ENCODE results near the gene KMT2A. TPM values are rescaled to one million over a fixed set of nuclear protein-coding genes. Genes with fewer than 3 reads are reported as not detected.
A peak's percentile ranks its signal among the peaks of the same experiment; 100 is the strongest.

Gene KMT2A
- total and polyA plus RNA-seq, 10 of the 15 experiments (the other 5 are each of a cell fraction or from before 2014, with no cell fraction given), result 6.1 to 56.9 (median 25.4) TPM

DNA sequence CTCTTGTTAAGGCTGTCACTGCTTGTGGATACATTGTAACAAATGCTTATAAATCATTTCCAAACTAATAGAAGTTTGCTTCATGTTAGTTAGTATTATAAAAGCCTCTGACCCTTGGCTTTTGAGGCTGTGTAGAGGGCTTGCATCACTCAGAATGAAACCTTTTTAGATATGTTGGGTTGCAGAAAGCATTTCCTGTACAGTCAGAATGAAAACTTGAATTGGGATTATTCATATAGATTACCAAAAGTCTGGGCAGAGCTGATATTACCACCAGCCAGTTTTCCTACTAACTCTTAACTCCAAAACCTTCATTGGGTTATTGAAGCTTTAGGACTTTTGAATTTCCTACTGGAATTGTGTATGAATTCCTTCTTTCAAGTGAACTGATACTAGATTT, 12.0 kb downstream of the KMT2A start (continued):
- TF ChIP-seq PAX5 (IDR thresholded peaks at IDR 0.05; ENCODE audit: borderline replicate concordance, low read depth, low read length), result peak; percentile 69
- no peak for TF ChIP-seq POLR2AphosphoS5 (IDR thresholded peaks at IDR 0.05; ENCODE audit: low read length)
- TF ChIP-seq, protein P1, sequence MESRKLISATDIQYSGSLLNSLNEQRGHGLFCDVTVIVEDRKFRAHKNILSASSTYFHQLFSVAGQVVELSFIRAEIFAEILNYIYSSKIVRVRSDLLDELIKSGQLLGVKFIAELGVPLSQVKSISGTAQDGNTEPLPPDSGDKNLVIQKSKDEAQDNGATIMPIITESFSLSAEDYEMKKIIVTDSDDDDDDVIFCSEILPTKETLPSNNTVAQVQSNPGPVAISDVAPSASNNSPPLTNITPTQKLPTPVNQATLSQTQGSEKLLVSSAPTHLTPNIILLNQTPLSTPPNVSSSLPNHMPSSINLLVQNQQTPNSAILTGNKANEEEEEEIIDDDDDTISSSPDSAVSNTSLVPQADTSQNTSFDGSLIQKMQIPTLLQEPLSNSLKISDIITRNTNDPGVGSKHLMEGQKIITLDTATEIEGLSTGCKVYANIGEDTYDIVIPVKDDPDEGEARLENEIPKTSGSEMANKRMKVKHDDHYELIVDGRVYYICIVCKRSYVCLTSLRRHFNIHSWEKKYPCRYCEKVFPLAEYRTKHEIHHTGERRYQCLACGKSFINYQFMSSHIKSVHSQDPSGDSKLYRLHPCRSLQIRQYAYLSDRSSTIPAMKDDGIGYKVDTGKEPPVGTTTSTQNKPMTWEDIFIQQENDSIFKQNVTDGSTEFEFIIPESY (IDR thresholded peaks at IDR 0.05), result no peak
- no peak for TF ChIP-seq NFYB (IDR thresholded peaks at IDR 0.05; ENCODE audit: insufficient read depth, low read depth, low read length)
- TF ChIP-seq, protein P2, sequence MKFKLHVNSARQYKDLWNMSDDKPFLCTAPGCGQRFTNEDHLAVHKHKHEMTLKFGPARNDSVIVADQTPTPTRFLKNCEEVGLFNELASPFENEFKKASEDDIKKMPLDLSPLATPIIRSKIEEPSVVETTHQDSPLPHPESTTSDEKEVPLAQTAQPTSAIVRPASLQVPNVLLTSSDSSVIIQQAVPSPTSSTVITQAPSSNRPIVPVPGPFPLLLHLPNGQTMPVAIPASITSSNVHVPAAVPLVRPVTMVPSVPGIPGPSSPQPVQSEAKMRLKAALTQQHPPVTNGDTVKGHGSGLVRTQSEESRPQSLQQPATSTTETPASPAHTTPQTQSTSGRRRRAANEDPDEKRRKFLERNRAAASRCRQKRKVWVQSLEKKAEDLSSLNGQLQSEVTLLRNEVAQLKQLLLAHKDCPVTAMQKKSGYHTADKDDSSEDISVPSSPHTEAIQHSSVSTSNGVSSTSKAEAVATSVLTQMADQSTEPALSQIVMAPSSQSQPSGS (IDR thresholded peaks at IDR 0.05; ENCODE audit: low read length), result peak; percentile 93
- TF ChIP-seq BACH1 (IDR thresholded peaks at IDR 0.05; ENCODE audit: borderline replicate concordance), result peak; percentile 81; the same call in 1 of the 2 replicates
- TF ChIP-seq BMI1 (IDR thresholded peaks at IDR 0.05; ENCODE audit: borderline replicate concordance), result peak; percentile 75
- TF ChIP-seq, protein P3, sequence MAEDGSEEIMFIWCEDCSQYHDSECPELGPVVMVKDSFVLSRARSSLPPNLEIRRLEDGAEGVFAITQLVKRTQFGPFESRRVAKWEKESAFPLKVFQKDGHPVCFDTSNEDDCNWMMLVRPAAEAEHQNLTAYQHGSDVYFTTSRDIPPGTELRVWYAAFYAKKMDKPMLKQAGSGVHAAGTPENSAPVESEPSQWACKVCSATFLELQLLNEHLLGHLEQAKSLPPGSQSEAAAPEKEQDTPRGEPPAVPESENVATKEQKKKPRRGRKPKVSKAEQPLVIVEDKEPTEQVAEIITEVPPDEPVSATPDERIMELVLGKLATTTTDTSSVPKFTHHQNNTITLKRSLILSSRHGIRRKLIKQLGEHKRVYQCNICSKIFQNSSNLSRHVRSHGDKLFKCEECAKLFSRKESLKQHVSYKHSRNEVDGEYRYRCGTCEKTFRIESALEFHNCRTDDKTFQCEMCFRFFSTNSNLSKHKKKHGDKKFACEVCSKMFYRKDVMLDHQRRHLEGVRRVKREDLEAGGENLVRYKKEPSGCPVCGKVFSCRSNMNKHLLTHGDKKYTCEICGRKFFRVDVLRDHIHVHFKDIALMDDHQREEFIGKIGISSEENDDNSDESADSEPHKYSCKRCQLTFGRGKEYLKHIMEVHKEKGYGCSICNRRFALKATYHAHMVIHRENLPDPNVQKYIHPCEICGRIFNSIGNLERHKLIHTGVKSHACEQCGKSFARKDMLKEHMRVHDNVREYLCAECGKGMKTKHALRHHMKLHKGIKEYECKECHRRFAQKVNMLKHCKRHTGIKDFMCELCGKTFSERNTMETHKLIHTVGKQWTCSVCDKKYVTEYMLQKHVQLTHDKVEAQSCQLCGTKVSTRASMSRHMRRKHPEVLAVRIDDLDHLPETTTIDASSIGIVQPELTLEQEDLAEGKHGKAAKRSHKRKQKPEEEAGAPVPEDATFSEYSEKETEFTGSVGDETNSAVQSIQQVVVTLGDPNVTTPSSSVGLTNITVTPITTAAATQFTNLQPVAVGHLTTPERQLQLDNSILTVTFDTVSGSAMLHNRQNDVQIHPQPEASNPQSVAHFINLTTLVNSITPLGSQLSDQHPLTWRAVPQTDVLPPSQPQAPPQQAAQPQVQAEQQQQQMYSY (CRISPR knock-in tag; IDR thresholded peaks at IDR 0.05), result no peak
- no peak for TF ChIP-seq NFYA (IDR thresholded peaks at IDR 0.05; ENCODE audit: borderline replicate concordance, low read depth, low read length)
- no peak for TF ChIP-seq RFX5 (IDR thresholded peaks at IDR 0.05; ENCODE audit: low read depth, low read length)
- TF ChIP-seq, protein P4, sequence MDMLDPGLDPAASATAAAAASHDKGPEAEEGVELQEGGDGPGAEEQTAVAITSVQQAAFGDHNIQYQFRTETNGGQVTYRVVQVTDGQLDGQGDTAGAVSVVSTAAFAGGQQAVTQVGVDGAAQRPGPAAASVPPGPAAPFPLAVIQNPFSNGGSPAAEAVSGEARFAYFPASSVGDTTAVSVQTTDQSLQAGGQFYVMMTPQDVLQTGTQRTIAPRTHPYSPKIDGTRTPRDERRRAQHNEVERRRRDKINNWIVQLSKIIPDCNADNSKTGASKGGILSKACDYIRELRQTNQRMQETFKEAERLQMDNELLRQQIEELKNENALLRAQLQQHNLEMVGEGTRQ (IDR thresholded peaks at IDR 0.05; ENCODE audit: borderline replicate concordance, low read depth, low read length), result no peak
- TF ChIP-seq TCF12 (IDR thresholded peaks at IDR 0.05; ENCODE audit: low read depth, low read length), result no peak
- TF ChIP-seq RB1 (IDR thresholded peaks at IDR 0.05; ENCODE audit: borderline replicate concordance), result no peak
- no peak for TF ChIP-seq SIX5 (IDR thresholded peaks at IDR 0.05; ENCODE audit: low read depth, low read length, severe bottlenecking)
- peak; percentile 99 for TF ChIP-seq JUNB (IDR thresholded peaks at IDR 0.05)
- TF ChIP-seq IKZF2 (IDR thresholded peaks at IDR 0.05), result peak; percentile 93 to 97
- TF ChIP-seq EGR1 (IDR thresholded peaks at IDR 0.05; ENCODE audit: borderline replicate concordance in 1 of 2, low read depth in 2 of 2, low read length in 2 of 2), result no peak
- TF ChIP-seq, protein P5, sequence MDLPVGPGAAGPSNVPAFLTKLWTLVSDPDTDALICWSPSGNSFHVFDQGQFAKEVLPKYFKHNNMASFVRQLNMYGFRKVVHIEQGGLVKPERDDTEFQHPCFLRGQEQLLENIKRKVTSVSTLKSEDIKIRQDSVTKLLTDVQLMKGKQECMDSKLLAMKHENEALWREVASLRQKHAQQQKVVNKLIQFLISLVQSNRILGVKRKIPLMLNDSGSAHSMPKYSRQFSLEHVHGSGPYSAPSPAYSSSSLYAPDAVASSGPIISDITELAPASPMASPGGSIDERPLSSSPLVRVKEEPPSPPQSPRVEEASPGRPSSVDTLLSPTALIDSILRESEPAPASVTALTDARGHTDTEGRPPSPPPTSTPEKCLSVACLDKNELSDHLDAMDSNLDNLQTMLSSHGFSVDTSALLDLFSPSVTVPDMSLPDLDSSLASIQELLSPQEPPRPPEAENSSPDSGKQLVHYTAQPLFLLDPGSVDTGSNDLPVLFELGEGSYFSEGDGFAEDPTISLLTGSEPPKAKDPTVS (IDR thresholded peaks at IDR 0.05; ENCODE audit: low read depth, low read length), result no peak
- TF ChIP-seq ZZZ3 (IDR thresholded peaks at IDR 0.05; ENCODE audit: control insufficient read depth, insufficient read length, low read depth), result no peak
- TF ChIP-seq RUNX3 (IDR thresholded peaks at IDR 0.05; ENCODE audit: low read length), result peak; percentile 93
- TF ChIP-seq TBL1XR1 (IDR thresholded peaks at IDR 0.05; ENCODE audit: low read depth, low read length), result no peak
- no peak for TF ChIP-seq CREB1 (IDR thresholded peaks at IDR 0.05; ENCODE audit: low read depth)
- TF ChIP-seq SUZ12 (IDR thresholded peaks at IDR 0.05; ENCODE audit: unreplicated experiment), result no peak
